ENCODE data around the gene USP2.

- TF ChIP-seq CTCF (IDR thresholded peaks at IDR 0.05; ENCODE audit: borderline replicate concordance, extremely low read depth, low read length, poor library complexity, severe bottlenecking) = no peak
- no peak for TF ChIP-seq EZH2 (IDR thresholded peaks at IDR 0.05; ENCODE audit: borderline replicate concordance, low read depth, low read length, severe bottlenecking)
These were observed 42.8 kb upstream of the USP2 start for GRCh38 chr11:119424276-119424675.
